ENCODE measurements around the gene SOD1. TPM values are rescaled to one million over a fixed set of nuclear protein-coding genes. Genes with fewer than 3 reads are reported as not detected.
"Not testable (repeated sequence)": the region's sequence is repeated elsewhere in the genome, so short reads cannot be mapped to it uniquely, and the experiment has no call there.

Gene SOD1
- total and polyA plus RNA-seq, 2 experiments from 2014 or later, result 195 to 260 TPM

DNA sequence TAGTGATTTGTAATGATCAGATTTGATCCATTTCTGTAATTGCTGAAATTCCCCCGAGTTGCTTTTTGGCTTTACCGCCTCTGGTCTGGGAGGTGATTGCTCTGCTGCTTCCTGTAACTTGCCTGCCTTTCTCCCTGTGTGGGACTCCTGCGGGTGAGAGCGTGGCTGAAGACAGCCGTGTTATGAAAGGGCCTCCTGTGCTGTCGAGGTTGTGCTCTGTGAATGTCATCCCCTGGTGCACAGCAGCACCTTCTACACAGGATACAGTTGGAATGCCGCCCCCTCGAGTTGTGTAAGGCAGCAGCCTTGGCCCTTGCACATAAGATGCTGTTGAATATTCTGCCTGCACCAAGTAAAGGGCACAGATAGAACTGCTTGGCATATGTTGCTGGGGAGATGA, 5.9 kb downstream of the SOD1 start:
- Histone ChIP-seq H3K79me2 (peaks cover 51% of the 10 kb centered on the region), H3K9me3 (ENCODE audit: low read depth) (no peaks in the 10 kb centered on the region), H3K27me3 (no peaks in the 10 kb centered on the region), H3K4me2 (no peak overlapping the region), H2AFZ (no peak overlapping the region), H3K4me1 (ENCODE audit: insufficient read depth) (peaks cover 4% of the 10 kb centered on the region), H4K20me1 (ENCODE audit: insufficient read depth, poor library complexity, severe bottlenecking) (peaks cover 29% of the 10 kb centered on the region), H3K9me2 (replicated peaks; ENCODE audit: insufficient read depth) (no peaks in the 10 kb centered on the region), H3K27ac (no peak overlapping the region), H3K36me3 (replicated peaks; ENCODE audit: insufficient read depth, low read depth) (no peaks in the 10 kb centered on the region), H3K4me3 (no peak overlapping the region)
- 72% methylated on average over 8 of the region's 8 CpGs for WGBS (ENCODE audit: low lambda C conversion rate, missing lambda C conversion rate)
- no peak for DNase-seq (ENCODE audit: low spot score)
- TF ChIP-seq CTCF (IDR thresholded peaks at IDR 0.05; ENCODE audit: poor library complexity) (no peak), EZH2phosphoT487 (IDR thresholded peaks at IDR 0.05; ENCODE audit: low read depth, severe bottlenecking, unreplicated experiment) (no peak), EZH2 (IDR thresholded peaks at IDR 0.05; ENCODE audit: borderline replicate concordance) (no peak)

- Histone ChIP-seq H4K20me1 (ENCODE audit: insufficient read depth, poor library complexity, severe bottlenecking) (peaks cover 24% of the 10 kb centered on the region), H3K79me2 (peaks cover 46% of the 10 kb centered on the region)
- H3K27ac ChIP-seq; H3K9me2 ChIP-seq (replicated peaks; ENCODE audit: insufficient read depth); H3K4me1 ChIP-seq (ENCODE audit: insufficient read depth); H2AFZ ChIP-seq; H3K4me3 ChIP-seq; H3K27me3 ChIP-seq; H3K36me3 ChIP-seq (replicated peaks; ENCODE audit: insufficient read depth, low read depth); H3K9me3 ChIP-seq (ENCODE audit: low read depth); H3K4me2 ChIP-seq; DNase-seq (ENCODE audit: low spot score): not testable (repeated sequence)
- WGBS (ENCODE audit: low lambda C conversion rate, missing lambda C conversion rate), result 98% methylated on average over 4 of the region's 4 CpGs
Measured at GRCh38 chr21:31665869-31666268, 6.4 kb downstream of the SOD1 start.

DNA sequence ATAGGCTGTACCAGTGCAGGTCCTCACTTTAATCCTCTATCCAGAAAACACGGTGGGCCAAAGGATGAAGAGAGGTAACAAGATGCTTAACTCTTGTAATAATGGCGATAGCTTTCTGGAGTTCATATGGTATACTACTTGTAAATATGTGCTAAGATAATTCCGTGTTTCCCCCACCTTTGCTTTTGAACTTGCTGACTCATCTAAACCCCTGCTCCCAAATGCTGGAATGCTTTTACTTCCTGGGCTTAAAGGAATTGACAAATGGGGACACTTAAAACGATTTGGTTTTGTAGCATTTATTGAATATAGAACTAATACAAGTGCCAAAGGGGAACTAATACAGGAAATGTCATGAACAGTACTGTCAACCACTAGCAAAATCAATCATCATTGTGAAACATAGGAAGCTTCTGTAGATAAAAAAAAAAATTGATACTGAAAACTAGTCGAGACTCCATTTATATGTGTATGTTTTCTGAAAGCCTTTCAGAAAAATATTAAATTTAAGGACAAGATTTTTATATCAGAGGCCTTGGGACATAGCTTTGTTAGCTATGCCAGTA, 7.0 kb downstream of the SOD1 start:
- no peak for DNase-seq (ENCODE audit: low spot score)
- Histone ChIP-seq H3K4me3 (no peak overlapping the region), H4K20me1 (ENCODE audit: insufficient read depth, poor library complexity, severe bottlenecking) (peaks cover 19% of the 10 kb centered on the region), H3K27me3 (no peaks in the 10 kb centered on the region), H3K9me3 (ENCODE audit: low read depth) (no peaks in the 10 kb centered on the region), H3K79me2 (peaks cover 40% of the 10 kb centered on the region), H3K4me1 (ENCODE audit: insufficient read depth) (no peaks in the 10 kb centered on the region), H3K4me2 (no peak overlapping the region), H3K9me2 (replicated peaks; ENCODE audit: insufficient read depth) (no peaks in the 10 kb centered on the region), H3K27ac (no peak overlapping the region), H2AFZ (no peak overlapping the region), H3K36me3 (replicated peaks; ENCODE audit: insufficient read depth, low read depth) (no peaks in the 10 kb centered on the region)
- 68% methylated on average over 5 of the region's 5 CpGs for WGBS (ENCODE audit: low lambda C conversion rate, missing lambda C conversion rate)
- TF ChIP-seq EZH2phosphoT487 (IDR thresholded peaks at IDR 0.05; ENCODE audit: low read depth, severe bottlenecking, unreplicated experiment) (no peak), EZH2 (IDR thresholded peaks at IDR 0.05; ENCODE audit: borderline replicate concordance) (no peak), CTCF (IDR thresholded peaks at IDR 0.05; ENCODE audit: poor library complexity) (no peak)

GRCh38 chr21:31667132-31667531, 7.6 kb downstream of the SOD1 start:
- Histone ChIP-seq H3K9me3 (ENCODE audit: low read depth) (no peaks in the 10 kb centered on the region), H3K79me2 (peaks cover 34% of the 10 kb centered on the region), H3K27me3 (no peaks in the 10 kb centered on the region), H3K4me2 (no peak overlapping the region), H3K27ac (no peak overlapping the region), H3K36me3 (replicated peaks; ENCODE audit: insufficient read depth, low read depth) (no peaks in the 10 kb centered on the region), H3K4me3 (no peak overlapping the region), H4K20me1 (ENCODE audit: insufficient read depth, poor library complexity, severe bottlenecking) (peaks cover 13% of the 10 kb centered on the region), H3K4me1 (ENCODE audit: insufficient read depth) (no peaks in the 10 kb centered on the region), H3K9me2 (replicated peaks; ENCODE audit: insufficient read depth) (no peaks in the 10 kb centered on the region), H2AFZ (no peak overlapping the region)
- TF ChIP-seq CTCF (IDR thresholded peaks at IDR 0.05; ENCODE audit: poor library complexity) (no peak), EZH2phosphoT487 (IDR thresholded peaks at IDR 0.05; ENCODE audit: low read depth, severe bottlenecking, unreplicated experiment) (no peak), EZH2 (IDR thresholded peaks at IDR 0.05; ENCODE audit: borderline replicate concordance) (no peak)
- 94% methylated on average over 5 of the region's 5 CpGs for WGBS (ENCODE audit: low lambda C conversion rate, missing lambda C conversion rate)
- DNase-seq (ENCODE audit: low spot score), result no peak
